Activated effector memory CD4-positive, alpha-beta T cell treated with anti-CD3 and anti-CD28 coated beads, Interleukin-2, amount 50 U/mL, for 16 hours (primary cell): Measurements from ENCODE around the gene RNASE3.
A peak's percentile ranks its signal among the peaks of the same experiment; 100 is the strongest.
"Not testable (repeated sequence)": the region's sequence is repeated elsewhere in the genome, so short reads cannot be mapped to it uniquely, and the experiment has no call there.

Source experiments
- DNase-seq: peaks from one replicate; pipeline ENCODE4 v3.0.0-alpha.2; 2020

Gene RNASE3

GRCh38 chr14:20891126-20891825 lies at the start of gene RNASE3:
Gene RNASE3 (plus strand): TSS chr14:20891385. CDS start chr14:20891687, 302 bp downstream.
- DNase-seq = not testable (repeated sequence)

GRCh38 chr14:20846560-20846959 lies 44.6 kb upstream of the RNASE3 start:
- no peak for DNase-seq

GRCh38 chr14:20848316-20848954 lies 42.8 kb upstream of the RNASE3 start:
- no peak for DNase-seq

- no peak for DNase-seq
Observed at GRCh38 chr14:20848955-20849570, 42.1 kb upstream of the RNASE3 start.

GRCh38 chr14:20853042-20853441 lies 38.1 kb upstream of the RNASE3 start:
- no peak for DNase-seq

GRCh38 chr14:20855652-20856291 lies 35.4 kb upstream of the RNASE3 start:
- peak; percentile 63 for DNase-seq

- DNase-seq = no peak
Observed at GRCh38 chr14:20857207-20857606, 34.0 kb upstream of the RNASE3 start.

- DNase-seq = peak; percentile 90
Observed at GRCh38 chr14:20857630-20858261, 33.4 kb upstream of the RNASE3 start.

GRCh38 chr14:20866194-20866593 lies 25.0 kb upstream of the RNASE3 start:
- DNase-seq = no peak

- no peak for DNase-seq
Observed at GRCh38 chr14:20866963-20867362, 24.2 kb upstream of the RNASE3 start.

GRCh38 chr14:20873370-20874177 lies 17.6 kb upstream of the RNASE3 start:
- peak; percentile 91 for DNase-seq

GRCh38 chr14:20877016-20877415 lies 14.2 kb upstream of the RNASE3 start:
- DNase-seq = no peak

- DNase-seq = no peak
Observed at GRCh38 chr14:20878695-20879094, 12.5 kb upstream of the RNASE3 start.

GRCh38 chr14:20881229-20881628 lies 10.0 kb upstream of the RNASE3 start:
- DNase-seq = not testable (repeated sequence)

GRCh38 chr14:20882787-20883186 lies 8.4 kb upstream of the RNASE3 start:
- DNase-seq = not testable (repeated sequence)

GRCh38 chr14:20888411-20888810 lies 2.8 kb upstream of the RNASE3 start:
- not testable (repeated sequence) for DNase-seq

- DNase-seq = not testable (repeated sequence)
Observed at GRCh38 chr14:20895322-20895721, 4.1 kb downstream of the RNASE3 start.

- DNase-seq = no peak
Observed at GRCh38 chr14:20904393-20905029, 13.3 kb downstream of the RNASE3 start.

GRCh38 chr14:20905676-20906075 lies 14.5 kb downstream of the RNASE3 start:
- DNase-seq = no peak

- DNase-seq = no peak
Observed at GRCh38 chr14:20907214-20907613, 16.0 kb downstream of the RNASE3 start.

GRCh38 chr14:20910822-20911221 lies 19.6 kb downstream of the RNASE3 start:
- DNase-seq = not testable (repeated sequence)
